ENCODE measurements around the gene UTS2.
A peak's percentile ranks its signal among the peaks of the same experiment; 100 is the strongest.

UTS2 gene

GRCh38 chr1:7863756-7864328 is 11.0 kb upstream of the UTS2 start:
- no peak for DNase-seq (ENCODE audit: low spot score)

DNA sequence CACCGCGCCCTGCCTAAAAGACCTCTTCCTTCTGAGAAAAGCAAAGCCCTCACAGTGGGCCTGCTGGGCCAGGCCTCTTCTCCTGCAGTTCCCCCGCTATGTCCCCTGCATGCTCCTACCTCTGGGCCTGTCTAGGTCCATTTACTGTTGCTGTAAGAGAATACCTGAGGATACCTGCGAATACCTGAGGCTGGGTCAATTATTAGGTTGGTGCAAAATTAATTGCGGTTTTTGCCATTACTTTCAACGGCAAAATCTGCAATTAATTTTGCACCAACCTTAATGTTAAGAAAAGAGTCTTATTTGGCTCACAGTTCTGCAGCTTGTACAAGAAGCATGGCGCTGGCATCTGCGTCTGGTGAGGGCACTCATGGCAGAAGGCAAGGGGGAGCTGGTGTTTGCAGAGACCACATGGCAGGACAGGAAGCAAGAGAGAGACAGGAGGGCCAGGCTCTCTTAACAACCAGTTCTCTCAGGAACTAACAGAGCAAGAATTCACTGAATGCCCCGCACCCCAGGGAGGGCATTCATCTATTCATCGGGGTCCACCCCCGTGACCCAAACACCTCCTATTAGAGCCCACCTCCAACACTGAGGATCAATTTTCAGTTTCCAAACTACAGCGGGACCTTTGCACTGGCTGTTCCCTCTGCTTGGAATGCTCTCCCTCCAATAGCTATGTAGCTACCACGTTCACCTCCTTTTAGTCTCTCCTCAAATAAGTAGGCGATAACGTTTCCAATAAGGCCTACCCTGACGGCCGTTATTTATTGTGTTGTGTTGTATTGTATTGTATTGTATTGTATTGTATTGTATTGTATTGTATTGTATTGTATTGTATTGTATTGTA is 9.6 kb upstream of the UTS2 start:
- no peak for DNase-seq (ENCODE audit: low spot score)

DNA sequence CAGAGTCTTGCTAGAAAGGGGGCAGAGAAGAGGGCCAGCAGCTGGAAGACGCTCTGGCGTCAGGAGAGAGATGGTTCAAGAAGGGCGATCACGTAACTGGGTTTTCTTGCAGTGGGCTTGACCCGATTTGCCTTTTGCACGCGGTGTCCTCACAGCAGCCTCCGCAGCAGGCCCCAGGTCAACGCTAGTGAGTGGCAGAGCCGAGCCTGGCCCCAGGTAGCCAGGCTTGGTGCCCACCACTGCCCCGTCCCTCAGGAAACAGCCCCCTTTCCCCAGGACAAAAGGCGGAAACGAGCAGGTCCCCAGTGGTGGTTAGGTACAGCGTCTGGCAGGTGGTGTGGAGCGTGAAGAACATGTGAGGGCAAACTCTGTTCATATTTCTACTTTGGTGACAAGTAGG is 8.6 kb upstream of the UTS2 start:
- DNase-seq (ENCODE audit: low spot score): no peak

- DNase-seq (ENCODE audit: low spot score): no peak
These were observed 7.3 kb upstream of the UTS2 start for GRCh38 chr1:7860130-7860529.

- DNase-seq (ENCODE audit: low spot score): no peak
These were observed 6.5 kb upstream of the UTS2 start for GRCh38 chr1:7859406-7859805.

- DNase-seq (ENCODE audit: low spot score): no peak
These were observed 5.1 kb upstream of the UTS2 start for GRCh38 chr1:7857985-7858384.

DNA sequence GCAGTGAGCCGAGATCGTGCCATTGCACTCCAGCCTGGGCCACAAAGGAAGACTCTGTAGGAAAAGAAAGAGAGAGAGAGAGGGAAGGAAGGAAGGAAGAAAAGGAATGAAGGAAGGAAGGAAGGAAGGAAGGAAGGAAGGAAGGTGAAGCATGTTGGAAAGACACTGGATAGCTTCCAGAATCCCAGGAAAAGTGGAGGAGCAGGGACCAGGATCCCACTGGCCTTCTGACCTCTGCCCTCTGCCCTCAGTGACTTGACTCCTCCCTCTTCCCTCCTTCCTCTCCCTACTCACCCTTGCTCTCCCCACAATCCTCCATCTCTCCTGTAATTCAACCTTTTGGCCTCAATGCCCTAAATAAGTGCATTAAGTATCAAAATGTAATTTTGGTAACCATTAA is 4.1 kb upstream of the UTS2 start:
- no peak for DNase-seq (ENCODE audit: low spot score)

DNA sequence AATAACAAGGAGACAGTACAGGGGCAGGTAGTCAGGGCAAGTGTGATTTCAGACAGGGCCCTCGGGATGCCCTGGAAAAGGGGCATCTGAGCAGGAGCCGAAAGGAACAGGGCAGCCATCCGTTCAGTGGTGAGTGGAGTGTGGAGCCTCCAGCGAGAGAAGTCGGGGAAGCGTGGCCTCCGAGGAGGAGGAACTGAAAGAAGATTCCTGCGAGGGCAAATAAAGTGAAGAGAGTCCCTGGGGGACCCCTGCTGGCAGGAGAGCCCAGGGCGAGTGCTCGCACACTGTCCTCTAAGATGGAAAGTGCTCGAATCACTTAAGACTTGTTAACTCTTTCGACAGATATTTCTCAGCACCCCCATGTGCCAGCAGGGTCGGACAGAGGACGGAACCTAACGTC is 3.5 kb upstream of the UTS2 start:
- DNase-seq (ENCODE audit: low spot score): no peak

- DNase-seq (ENCODE audit: low spot score): no peak
These were observed 790 bp upstream of the UTS2 start for GRCh38 chr1:7853684-7854026.

DNA sequence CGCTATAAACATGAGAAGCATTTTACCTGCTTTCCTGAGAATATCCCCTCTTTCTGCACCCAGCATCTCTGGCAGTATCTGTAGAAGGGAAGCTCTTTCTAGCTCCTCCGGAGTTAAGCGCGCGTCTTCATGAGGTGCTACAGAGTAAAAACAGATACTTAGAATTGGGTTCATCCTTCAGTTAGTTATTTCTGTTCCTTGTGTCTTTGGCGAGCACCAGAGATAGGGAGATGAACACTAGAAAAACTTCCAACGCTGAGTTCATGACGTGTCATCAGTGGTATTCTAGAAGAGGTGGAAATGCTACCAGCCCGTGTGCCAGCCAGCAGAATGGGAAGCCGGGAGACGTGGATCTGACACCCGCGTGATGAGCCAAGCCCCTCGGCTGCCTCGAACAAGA is 2.1 kb downstream of the UTS2 start:
- no peak for DNase-seq (ENCODE audit: low spot score)

- DNase-seq (ENCODE audit: low spot score): no peak
These were observed 5.3 kb downstream of the UTS2 start for GRCh38 chr1:7847599-7847998.

- DNase-seq (ENCODE audit: low spot score): no peak
These were observed 6.2 kb downstream of the UTS2 start for GRCh38 chr1:7846656-7847055.

DNA sequence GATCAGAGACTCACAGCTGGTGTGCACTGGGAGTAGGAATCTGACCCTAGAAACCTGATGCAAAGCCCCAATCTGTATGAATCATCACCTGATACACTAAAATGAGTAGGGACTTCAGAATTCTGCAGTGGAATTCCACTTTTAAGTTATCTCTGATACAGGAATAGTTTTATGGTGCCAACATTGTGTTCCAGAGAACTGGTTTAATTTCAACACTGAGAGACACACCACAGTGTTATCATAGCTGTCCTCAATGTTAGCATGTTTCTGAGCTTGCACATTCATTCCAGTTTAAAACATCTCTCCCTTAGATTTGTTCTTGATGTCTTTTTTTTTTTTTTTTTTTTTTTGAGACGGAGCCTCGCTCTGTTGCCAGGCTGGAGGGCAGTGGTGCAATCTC is 7.1 kb downstream of the UTS2 start:
- DNase-seq (ENCODE audit: low spot score): no peak

GRCh38 chr1:7842517-7842916 is 10.3 kb downstream of the UTS2 start:
- no peak for DNase-seq (ENCODE audit: low spot score)

DNA sequence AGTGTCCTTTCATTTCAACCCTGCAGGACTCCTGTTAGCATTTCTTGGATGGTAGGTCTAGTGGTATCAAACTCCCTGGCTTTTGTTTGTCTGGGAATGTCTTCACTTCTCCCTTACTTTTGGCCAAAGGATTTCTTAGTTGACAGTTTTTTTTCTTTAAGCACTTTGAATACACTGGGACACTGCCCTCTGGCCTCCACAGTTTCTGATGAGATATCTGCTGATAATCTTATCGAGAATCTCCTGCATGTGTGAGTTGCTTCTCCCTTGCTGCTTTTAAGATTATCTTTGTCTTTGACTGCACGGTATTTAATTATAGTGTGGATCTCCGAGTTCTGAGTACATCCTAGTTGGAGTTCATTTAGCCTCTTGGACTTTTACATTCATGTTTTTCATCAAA is 13.3 kb downstream of the UTS2 start:
- no peak for DNase-seq (ENCODE audit: low spot score)

DNA sequence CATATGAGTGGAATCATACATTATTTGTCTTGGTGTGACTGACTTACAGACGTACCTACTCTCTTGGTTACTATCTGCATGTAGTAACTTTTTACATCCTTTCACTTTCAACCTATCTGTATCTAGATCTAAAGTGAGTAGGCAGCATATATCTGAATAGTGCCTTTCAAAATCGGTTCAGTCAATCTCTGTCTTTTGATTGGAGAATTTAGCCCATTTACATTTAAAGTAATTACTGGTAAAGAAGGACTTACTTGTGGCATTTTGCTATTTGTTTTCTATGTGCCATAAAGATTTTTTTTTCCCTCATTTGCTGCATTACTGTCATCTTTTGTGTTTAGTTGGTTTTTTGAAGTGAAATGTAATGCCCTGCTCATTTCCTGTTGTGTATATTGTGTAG is 14.2 kb downstream of the UTS2 start:
- no peak for DNase-seq (ENCODE audit: low spot score)

GRCh38 chr1:7833035-7833434 is 19.8 kb downstream of the UTS2 start:
- DNase-seq (ENCODE audit: low spot score): no peak

- no peak for DNase-seq (ENCODE audit: low spot score)
These were observed 21.4 kb downstream of the UTS2 start for GRCh38 chr1:7831458-7831857.

GRCh38 chr1:7827126-7827955 is 25.5 kb downstream of the UTS2 start:
- peak; percentile 56 for DNase-seq (ENCODE audit: low spot score)

- DNase-seq (ENCODE audit: low spot score): no peak
These were observed 26.5 kb downstream of the UTS2 start for GRCh38 chr1:7826363-7826762.

DNA sequence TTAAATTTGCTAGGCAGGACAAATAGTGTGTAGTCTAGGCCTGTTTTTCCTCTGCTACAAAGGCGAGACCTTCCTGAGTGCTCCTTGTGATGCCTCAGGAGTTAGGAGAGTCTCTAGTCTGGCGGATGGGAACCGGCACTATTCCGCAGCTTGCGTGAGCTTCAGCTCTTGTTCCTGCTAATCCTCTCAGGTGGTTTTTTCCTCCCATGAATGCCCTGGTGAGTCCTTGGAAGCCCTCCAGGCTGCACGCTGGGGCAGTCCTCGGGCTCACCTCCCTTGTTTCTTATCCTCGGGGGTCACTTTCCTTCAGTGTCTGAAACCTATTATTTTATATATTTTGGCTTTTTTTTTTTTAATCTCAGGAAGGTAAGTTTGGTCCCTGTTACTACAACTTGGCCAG is 28.2 kb downstream of the UTS2 start:
- DNase-seq (ENCODE audit: low spot score): no peak

GRCh38 chr1:7821282-7821681 is 31.6 kb downstream of the UTS2 start:
- no peak for DNase-seq (ENCODE audit: low spot score)

- no peak for DNase-seq (ENCODE audit: low spot score)
These were observed 39.0 kb downstream of the UTS2 start for GRCh38 chr1:7813677-7814373.

Data from LoVo (cell line).